GM19240 (cell line): ENCODE measurements around the gene CPM.
"Not testable (repeated sequence)": the region's sequence is repeated elsewhere in the genome, so short reads cannot be mapped to it uniquely, and the experiment has no call there.

Experiments
- DNase-seq: peaks from one replicate; pipeline ENCODE4 v3.0.0; 2011; ENCODE audit warnings: low spot score; ENCODE audit not compliant: insufficient read length

Gene CPM

DNA sequence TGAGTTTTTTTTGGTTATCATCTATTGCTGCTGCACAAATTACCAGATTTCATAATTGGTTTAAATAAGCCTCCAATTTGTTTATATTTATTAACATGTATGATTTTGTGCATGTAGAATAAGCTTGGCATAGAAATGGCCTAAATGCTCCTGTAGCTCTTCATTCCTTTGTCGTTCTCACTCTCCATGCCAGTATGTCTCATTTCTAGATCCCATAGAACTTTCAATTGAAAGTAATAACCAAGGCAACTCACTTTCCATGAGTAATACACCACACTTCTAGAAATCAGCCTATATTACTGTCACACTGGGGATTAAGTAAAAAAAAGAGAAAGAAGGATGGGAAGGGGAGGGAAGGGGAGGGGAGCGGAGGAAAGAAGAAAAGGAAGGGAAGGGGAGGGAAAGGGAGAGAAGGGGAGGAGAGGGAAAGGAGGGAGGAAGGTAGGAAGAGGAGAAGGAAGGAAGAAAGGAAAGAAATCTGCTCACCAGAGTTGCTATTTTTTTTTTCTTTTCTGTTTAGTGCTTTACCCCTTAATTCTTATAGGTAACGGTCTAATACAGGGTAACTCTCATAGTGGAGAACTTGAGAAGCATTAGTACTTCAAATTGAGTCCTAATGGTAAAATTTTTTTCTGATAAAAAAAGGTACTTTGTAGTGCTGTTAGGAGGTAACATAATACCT lies 79.4 kb downstream of the CPM start:
- DNase-seq: no peak

DNA sequence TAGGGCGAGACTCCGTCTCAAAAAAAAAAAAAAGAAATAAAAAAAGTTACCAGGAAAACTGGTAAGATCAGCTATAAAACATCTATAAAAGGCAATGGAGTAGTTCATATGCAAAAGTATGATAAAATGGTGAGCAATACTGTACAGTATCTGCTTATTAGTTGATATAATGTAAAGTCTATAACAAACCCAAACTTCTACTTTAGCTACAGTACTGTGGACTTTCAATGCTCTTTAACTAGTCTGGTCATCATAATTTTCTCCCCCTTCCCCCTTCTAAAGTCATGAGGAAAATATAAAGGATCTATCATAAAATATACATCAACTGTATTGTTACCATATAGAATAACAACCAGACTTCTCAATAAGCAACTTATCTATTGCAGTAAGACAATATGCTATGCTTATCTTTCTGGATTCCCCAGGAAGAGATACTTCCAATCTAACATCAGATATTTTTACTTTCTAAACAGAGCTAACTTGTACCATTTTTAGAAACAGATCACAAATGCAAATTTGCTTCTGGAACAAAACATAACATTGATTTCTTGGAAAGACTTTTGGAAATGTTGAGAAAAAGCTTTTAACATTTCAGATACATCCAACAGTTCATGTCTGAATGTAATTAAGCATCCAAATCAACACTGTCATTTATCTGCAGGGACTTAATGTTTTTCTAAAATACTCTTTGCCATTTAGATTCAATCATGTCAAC lies 81.2 kb downstream of the CPM start:
- DNase-seq: no peak

DNA sequence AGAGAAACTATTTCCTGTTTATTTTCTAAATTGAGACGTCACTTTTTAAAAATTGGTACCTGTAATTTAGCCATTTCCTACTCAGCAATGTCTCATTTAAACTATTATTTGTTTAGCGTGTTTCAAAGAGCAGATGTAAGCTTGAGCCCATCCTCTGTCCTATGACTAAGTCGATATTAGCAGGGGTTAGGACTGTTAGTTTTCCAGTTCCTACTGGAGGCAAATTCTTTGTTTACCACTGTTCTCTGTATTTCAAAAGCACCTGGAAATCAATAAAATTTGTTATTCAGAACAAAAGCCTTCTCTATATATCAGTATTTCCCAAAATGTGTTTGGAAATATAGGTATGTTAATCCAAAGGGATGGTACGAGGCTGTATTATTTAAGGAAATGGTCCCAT lies 82.6 kb downstream of the CPM start:
- no peak for DNase-seq

DNA sequence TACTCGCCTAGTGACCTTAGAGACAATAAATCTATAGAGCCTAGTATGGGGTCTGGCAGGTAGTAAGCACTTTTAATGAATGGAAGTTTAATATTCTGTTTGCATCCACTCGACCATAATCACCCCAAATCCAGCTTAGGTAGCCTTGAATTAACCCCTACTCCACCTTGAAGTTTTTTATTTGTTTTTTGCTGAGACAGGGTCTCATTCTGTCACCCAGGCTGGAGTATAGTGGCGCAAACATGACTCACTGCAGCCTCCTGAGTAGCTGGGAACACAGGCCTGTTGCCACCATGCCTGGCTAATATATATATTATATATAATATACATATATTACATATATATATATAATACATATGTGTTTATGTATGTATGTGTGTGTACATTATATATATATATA lies 86.2 kb downstream of the CPM start:
- no peak for DNase-seq

DNA sequence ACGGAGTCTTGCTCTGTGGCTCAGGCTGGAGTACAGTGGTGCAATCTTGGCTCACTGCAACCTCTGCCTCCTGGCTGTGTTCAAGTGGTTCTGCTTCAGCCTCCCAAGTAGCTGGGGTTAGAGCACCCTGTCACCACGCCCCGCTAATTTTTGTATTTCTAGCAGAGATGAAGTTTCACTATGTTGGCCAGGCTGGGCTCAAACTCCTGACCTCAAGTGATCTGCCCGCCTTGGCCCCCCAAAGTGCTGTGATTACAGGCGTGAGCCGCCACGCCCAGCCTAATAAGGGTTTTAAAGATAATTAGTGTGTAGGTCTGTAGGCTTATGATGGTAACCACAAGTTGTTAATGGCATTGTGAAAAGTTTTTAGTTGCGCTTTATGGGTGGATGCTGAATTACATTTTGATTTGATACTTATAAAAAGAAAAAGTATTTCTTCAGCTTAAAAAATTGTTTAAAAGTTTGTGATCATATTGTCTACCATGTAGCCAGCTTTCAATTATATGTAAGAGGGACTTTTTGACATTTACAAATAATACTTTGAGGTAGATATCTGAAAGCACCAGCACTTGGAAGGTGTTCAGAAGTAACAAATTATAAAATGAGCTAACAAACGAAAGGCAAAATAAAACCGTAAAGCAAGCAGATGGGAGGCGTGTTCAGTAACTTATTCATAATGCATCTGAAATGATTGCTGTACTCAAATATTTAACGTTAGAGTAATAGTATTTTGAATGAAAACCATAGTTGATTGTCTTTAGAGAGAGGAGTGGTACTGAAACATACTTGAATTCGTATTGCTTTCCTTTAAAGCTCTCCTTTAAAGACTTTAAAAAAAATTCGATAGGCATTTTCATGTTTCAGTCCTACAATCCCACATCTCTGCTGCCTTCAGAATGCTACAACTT lies 87.9 kb downstream of the CPM start:
- DNase-seq: no peak

DNA sequence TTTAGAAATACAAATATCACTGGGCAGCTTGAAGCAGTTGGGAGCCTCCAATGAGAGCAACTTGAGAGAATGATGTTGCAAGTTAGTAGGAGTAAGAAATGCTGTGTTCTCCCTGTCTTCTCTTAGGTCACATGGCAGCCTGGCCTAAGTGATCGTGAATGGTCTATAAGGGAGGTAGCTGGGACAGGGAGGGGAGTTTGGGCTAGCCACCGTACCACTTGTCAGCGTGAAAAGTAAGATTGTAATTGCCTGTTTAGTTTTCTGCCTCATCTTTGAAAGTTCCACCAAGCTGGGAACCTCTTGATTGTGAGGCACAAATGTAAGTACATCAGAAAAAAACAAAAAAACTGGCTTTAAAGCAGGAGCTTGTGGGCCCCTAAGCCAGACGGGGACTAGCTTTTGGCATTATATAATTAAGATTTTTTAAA lies 88.6 kb downstream of the CPM start:
- no peak for DNase-seq

DNA sequence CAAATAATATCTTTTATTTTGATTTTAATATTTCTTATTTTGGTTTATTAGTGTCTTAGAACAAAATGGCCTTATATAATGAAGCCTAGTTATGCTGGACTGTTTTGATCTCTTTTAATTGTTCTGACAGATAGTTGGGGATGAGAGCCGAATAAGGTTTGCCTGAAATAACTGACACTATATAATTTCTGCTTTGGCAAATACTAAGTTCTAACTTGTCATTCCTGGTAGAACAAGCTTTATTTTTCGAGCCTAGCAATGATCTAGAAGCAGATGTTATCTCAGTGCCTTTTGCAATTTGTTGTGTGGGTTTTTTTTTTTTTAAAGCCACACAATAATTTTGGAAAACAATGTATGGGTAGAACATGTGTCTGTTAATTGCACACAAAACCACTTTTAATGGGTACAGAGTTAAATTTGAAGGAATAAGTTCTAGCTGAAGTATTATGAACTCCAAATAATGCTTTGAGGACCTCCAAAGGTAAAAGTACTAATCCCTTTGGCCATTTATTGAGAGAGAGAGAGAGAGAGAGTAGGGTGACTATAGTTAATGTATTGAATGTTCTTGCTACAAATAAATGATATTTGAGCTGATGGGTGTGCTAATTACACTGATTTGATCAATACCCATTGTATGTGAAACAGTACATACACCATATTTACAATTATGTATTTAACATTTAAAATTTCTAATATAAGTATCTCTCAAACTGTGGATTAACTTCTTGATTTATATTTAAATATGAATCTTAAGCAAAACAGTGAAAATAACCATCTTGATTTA lies 90.0 kb downstream of the CPM start:
- no peak for DNase-seq

DNA sequence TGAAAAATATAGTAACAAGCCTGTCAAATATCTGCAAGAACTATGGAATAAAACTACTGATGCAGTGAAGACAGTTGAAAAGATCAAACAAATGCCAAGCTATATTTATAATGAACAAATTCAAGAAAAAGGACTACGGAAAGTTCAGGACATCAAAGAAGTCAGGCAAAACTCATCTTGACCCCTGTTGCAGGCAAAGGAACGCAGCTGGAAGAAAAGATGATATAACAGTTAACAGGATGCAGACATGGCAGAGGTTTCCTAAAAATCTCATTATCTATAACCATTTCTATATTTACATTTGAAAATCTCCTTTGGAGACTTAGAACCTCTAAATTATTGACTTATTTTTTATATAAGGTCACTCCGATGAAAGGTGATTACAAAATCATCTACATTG lies 90.8 kb downstream of the CPM start:
- DNase-seq: no peak

DNA sequence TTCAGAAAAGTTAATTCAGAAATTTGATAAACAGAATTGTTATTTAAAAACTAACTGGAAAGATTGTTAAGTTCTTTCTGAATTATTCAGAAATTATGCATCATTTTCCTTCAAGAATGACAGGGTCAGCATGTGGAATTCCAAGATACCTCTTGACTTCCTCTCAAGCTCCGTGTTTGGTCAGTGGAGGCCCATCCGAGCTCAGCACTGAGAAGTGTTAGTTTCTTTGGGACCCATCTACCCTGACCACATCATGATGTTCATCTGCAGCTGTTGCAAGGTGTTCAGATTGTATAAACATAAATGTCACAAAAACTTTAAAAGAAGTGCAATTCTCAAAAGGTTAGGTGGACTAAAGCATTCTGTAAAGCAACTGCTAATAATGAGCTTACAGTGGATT lies 91.3 kb downstream of the CPM start:
- DNase-seq: no peak

DNA sequence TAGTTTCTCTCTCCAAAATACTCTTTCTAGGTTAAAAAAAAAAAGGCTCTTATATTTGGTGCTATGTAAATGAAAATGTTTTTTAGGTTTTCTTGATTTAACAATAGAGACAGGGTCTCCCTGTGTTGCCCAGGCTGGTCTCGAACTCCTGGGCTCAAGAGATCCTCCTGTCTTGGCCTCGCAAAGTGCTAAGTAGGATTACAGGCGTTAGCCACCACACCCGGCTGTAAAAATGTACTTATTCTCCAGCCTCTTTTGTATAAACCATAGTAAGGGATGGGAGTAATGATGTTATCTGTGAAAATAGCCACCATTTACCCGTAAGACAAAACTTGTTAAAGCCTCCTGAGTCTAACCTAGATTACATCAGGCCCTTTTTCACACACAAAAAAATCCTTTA lies 91.8 kb downstream of the CPM start:
- DNase-seq: not testable (repeated sequence)

DNA sequence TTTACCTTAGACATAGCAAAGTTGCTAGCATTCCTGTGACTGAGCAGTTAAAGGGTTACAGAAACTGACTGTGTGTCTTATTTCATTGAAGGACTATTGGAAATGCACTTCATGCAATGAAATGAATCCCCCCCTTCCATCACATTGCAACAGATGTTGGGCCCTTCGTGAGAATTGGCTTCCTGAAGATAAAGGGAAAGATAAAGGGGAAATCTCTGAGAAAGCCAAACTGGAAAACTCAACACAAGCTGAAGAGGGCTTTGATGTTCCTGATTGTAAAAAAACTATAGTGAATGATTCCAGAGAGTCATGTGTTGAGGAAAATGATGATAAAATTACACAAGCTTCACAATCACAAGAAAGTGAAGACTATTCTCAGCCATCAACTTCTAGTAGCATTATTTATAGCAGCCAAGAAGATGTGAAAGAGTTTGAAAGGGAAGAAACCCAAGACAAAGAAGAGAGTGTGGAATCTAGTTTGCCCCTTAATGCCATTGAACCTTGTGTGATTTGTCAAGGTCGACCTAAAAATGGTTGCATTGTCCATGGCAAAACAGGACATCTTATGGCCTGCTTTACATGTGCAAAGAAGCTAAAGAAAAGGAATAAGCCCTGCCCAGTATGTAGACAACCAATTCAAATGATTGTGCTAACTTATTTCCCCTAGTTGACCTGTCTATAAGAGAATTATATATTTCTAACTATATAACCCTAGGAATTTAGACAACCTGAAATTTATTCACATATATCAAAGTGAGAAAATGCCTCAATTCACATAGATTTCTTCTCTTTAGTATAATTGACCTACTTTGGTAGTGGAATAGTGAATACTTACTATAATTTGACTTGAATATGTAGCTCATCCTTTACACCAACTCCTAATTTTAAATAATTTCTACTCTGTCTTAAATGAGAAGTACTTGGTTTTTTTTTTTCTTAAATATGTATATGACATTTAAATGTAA lies 93.5 kb downstream of the CPM start:
- DNase-seq: no peak

DNA sequence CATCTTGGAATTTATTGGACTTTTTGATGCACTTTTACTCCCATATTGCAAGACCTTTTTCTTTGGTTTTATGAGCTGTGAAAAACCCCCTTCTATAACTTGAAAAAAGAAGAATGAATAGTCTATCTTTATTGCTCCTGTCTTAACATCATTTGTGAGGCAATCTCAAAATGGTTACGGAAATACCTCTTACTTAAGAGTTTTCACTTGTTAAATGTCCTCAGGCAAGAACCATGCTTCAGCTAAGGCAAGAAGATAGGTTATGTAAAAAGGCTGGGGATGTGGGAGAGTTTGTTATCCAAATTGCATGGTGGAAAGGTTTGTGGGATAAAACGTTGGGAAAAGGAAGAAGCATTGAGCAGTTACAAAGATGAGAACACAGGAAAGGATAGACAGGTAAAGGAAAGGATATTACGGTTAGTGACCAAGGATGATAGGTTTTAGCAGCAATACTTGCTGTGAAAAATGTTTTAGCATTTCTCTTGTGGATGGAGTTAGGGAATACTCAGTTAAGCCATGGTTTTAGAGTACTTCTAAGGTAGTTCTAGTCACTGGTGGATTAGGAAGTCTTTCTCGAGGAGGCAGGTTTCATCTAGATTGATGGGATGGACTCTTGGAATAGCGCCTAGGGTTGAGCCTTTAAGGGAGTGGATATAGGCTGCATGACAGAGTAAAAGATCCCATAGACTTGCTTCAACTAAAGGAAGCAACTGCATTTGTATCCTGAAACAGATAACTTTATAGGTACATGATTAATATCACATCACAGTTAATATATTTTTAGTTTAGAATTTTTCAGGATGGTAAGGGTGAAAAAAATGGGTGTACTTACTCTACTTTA lies 94.7 kb downstream of the CPM start:
- DNase-seq: no peak

DNA sequence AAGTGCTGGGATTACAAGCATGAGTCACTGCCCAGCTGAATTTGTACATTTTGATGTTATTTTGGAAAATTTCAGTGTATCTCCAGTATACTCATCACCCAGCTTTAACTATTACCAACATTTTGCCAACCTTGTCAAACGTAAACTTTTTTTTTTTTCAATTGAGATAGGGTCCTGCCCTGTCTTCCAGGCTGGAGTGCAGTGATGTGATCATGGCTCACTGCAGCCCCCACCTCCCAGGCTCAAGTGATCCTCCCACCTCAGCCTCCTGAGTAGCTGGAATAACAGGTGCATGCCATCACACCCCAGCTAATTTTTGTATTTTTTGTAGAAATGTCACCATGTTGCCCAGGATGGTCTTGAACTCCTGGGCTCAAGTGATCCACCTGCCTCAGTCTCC lies 95.8 kb downstream of the CPM start:
- no peak for DNase-seq

DNA sequence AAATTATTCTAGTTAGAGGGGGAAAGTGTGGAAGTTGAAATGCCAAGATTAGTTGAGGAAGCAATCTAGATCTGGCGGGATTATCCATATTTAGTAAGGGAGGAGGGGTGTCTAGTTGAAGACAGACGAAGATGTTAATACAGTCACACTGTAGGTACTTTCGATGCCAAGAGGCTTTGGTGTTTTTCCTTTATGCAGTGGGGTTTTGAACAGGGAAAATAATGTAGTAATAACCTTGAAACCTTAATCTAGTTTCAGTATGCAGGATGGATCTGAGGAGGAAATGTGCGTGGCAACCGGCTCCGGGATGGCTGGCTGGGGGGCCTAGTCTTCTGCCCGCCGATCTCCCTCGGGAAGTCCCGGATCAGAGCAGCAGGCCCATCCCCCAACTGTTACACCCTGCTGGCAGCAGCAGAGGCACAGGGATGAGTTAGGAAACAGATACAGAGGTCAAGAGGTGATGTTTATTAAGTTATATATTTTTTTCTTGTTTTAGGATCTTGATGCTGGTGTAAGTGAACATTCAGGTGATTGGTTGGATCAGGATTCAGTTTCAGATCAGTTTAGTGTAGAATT lies 97.5 kb downstream of the CPM start:
- no peak for DNase-seq

DNA sequence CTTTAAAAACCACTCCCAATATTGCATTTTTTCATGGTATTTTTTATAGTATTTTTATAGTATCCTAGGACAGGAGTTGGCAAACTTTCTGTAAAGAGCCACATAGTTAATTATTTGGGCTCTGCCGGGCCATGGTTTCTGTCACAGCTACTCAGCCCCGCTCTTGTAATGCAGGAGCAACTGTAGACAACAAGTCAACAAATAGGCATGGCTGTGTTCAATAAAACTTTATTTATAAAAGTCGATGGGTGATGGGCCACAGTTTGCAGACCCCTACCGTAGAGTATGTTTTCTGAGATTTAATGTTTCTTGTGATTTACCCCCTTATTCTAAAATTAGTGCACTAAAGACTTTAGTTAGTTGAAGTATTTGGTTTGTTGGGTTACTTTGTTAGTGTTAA lies 99.5 kb downstream of the CPM start:
- no peak for DNase-seq

DNA sequence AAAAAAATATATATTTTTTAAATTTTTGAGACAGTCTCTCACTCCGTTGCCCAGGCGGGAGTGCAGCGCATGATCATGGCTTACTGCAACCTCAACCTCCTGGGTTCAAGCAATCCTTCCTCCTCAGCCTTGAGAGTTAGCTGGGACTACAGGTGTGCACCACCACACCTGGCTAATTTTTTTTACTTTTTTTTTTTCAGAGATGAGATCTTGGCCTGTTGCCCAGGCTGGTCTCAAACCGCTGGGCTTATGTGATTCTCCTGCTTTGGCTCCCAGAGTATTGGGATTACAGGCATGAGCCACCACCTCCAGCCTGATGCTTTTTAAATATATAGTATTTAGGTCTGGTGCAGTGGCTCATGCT lies 100.5 kb downstream of the CPM start:
- no peak for DNase-seq

DNA sequence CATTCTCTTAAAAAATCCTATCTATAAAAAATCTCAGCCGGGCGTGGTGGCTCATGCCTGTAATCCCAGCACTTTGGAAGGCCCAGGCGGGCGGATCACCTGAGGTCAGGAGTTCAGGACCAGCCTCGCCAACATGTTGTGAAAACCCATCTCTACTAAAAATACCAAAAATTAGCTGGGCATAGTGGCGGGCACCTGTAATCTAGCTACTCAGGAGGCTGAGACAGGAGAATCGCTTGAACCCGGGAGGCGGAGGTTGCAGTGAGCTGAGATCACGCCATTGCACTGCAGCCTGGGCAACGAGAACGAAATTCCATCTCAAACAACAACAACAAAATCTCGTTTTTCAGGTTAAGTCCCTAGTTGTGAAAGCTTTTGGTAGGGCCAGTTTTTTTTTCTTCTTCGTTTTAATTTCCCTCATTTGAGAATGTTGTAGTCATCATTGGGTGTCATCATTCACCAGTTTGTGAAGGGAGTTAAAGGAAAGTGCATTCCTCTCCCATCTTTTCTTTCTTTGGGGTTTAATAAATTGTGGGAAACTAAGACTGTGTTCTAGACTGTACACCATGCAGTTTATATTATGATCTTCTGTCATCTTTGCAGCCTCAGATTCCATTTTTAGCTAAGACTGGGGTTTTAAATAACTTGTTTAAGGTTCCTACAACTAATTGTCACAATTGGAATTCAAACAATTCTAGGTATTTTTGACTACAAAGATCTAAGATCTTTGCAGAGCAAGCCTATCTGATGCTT lies 101.0 kb downstream of the CPM start:
- no peak for DNase-seq

DNA sequence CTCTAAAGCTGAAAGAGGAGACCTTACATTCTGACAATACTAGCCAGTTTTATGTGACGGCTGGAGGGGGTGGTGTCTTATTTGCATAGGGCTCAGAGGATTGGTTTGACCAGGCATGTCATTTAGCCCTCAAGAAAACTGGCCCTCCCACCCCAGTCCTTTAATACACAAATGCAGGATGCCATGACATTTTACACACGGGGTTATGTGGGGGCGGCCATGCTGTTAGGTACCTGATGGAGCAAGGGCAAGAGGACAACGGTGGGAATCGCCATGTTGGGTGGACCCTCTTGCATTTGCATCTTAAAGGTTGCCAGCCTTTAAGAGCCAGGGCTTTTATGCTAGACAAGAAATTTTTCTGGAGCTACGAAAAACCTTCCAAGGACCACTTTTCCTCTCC lies 101.7 kb downstream of the CPM start:
- DNase-seq: no peak
